ENCODE measurements around the gene ECE2. TPM values are rescaled to one million over a fixed set of nuclear protein-coding genes. Genes with fewer than 3 reads are reported as not detected.
"Not testable (repeated sequence)": the region's sequence is repeated elsewhere in the genome, so short reads cannot be mapped to it uniquely, and the experiment has no call there.

ECE2 gene
- total RNA-seq, 1 donor from 2014 or later = not detected

GRCh38 chr3:184335661-184336546 is 60.1 kb downstream of the ECE2 start:
- DNase-seq (ENCODE audit: low read depth, low spot score) = no peak

- DNase-seq (ENCODE audit: low read depth, low spot score) = no peak
Observed at GRCh38 chr3:184336547-184337398, 61.0 kb downstream of the ECE2 start.

- no peak for DNase-seq (ENCODE audit: low read depth, low spot score)
Observed at GRCh38 chr3:184337399-184337714, 61.5 kb downstream of the ECE2 start, which contains the start of gene FAM131A. Gene FAM131A (plus strand): TSS chr3:184337600. CDS start chr3:184337631, 31 bp downstream.

- no peak for DNase-seq (ENCODE audit: low read depth, low spot score)
Observed at GRCh38 chr3:184337981-184338380, 62.2 kb downstream of the ECE2 start.

GRCh38 chr3:184338511-184338945 is 62.7 kb downstream of the ECE2 start:
- DNase-seq (ENCODE audit: low read depth, low spot score) = peak; percentile 67

GRCh38 chr3:184339001-184339400 is 63.2 kb downstream of the ECE2 start:
- no peak for DNase-seq (ENCODE audit: low read depth, low spot score)

GRCh38 chr3:184339451-184340135 is 63.8 kb downstream of the ECE2 start:
- DNase-seq (ENCODE audit: low read depth, low spot score) = not testable (repeated sequence)

GRCh38 chr3:184341925-184342324 is 66.1 kb downstream of the ECE2 start:
- no peak for DNase-seq (ENCODE audit: low read depth, low spot score)

Other genes starting within 250 kb of the ECE2 start
- not detected in 2 replicates for gene HTR3D, start 244.3 kb upstream of the ECE2 start, total RNA-seq
- gene HTR3C, start 223.0 kb upstream of the ECE2 start, total RNA-seq = not detected in 2 replicates
- not detected in 2 replicates for gene HTR3E, start 179.0 kb upstream of the ECE2 start, total RNA-seq
- gene EIF2B5, start 140.7 kb upstream of the ECE2 start, total RNA-seq = 41.0 and 53.0 TPM in 2 replicates
- 21.2 and 30.0 TPM in 2 replicates for gene DVL3, start 120.6 kb upstream of the ECE2 start, total RNA-seq
- gene AP2M1, start 101.2 kb upstream of the ECE2 start, total RNA-seq = 413 and 506 TPM in 2 replicates
- gene ABCF3, start 89.8 kb upstream of the ECE2 start, total RNA-seq = 52.1 and 69.1 TPM in 2 replicates
- gene VWA5B2, start 46.4 kb upstream of the ECE2 start, total RNA-seq = not detected in 2 replicates
- 23.6 and 25.7 TPM in 2 replicates for gene ALG3, start 27.1 kb upstream of the ECE2 start, total RNA-seq
- gene EEF1AKMT4, start 26.4 kb upstream of the ECE2 start, total RNA-seq = 4.3 and 4.7 TPM in 2 replicates
- 0.07 TPM in 1 of 2 replicates, not detected in the other for gene CAMK2N2, start 14.5 kb upstream of the ECE2 start, total RNA-seq
- 780 and 805 TPM in 2 replicates for gene PSMD2, start 23.2 kb downstream of the ECE2 start, total RNA-seq
- 340 and 432 TPM in 2 replicates for gene EIF4G1, start 38.6 kb downstream of the ECE2 start, total RNA-seq
- gene FAM131A, start 61.6 kb downstream of the ECE2 start, total RNA-seq = 40.4 and 44.6 TPM in 2 replicates
- 2.2 and 2.6 TPM in 2 replicates for gene CLCN2, start 85.6 kb downstream of the ECE2 start, total RNA-seq
- gene POLR2H, start 85.7 kb downstream of the ECE2 start, total RNA-seq = 106 and 115 TPM in 2 replicates
- 0.07 TPM in 1 of 2 replicates, not detected in the other for gene THPO, start 102.2 kb downstream of the ECE2 start, total RNA-seq
- gene CHRD, start 104.0 kb downstream of the ECE2 start, total RNA-seq = 0.11 and 0.20 TPM in 2 replicates